GM12801 (cell line): ENCODE data around the gene SETD1B.

ENCODE experiments used
- TF ChIP-seq, protein P1 (sequence below): IDR thresholded peaks from one replicate; pipeline ENCODE4 v1.5.1; 2011; ENCODE audit warnings: control low read depth; ENCODE audit not compliant: insufficient read length; ENCODE audit errors: extremely low read depth

The SETD1B gene

GRCh38 chr12:121810234-121810817 is 6.5 kb downstream of the SETD1B start:
- TF ChIP-seq, protein P1, sequence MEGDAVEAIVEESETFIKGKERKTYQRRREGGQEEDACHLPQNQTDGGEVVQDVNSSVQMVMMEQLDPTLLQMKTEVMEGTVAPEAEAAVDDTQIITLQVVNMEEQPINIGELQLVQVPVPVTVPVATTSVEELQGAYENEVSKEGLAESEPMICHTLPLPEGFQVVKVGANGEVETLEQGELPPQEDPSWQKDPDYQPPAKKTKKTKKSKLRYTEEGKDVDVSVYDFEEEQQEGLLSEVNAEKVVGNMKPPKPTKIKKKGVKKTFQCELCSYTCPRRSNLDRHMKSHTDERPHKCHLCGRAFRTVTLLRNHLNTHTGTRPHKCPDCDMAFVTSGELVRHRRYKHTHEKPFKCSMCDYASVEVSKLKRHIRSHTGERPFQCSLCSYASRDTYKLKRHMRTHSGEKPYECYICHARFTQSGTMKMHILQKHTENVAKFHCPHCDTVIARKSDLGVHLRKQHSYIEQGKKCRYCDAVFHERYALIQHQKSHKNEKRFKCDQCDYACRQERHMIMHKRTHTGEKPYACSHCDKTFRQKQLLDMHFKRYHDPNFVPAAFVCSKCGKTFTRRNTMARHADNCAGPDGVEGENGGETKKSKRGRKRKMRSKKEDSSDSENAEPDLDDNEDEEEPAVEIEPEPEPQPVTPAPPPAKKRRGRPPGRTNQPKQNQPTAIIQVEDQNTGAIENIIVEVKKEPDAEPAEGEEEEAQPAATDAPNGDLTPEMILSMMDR, result no peak

GRCh38 chr12:121810833-121811433 is 7.1 kb downstream of the SETD1B start:
- TF ChIP-seq, protein P1, result no peak

DNA sequence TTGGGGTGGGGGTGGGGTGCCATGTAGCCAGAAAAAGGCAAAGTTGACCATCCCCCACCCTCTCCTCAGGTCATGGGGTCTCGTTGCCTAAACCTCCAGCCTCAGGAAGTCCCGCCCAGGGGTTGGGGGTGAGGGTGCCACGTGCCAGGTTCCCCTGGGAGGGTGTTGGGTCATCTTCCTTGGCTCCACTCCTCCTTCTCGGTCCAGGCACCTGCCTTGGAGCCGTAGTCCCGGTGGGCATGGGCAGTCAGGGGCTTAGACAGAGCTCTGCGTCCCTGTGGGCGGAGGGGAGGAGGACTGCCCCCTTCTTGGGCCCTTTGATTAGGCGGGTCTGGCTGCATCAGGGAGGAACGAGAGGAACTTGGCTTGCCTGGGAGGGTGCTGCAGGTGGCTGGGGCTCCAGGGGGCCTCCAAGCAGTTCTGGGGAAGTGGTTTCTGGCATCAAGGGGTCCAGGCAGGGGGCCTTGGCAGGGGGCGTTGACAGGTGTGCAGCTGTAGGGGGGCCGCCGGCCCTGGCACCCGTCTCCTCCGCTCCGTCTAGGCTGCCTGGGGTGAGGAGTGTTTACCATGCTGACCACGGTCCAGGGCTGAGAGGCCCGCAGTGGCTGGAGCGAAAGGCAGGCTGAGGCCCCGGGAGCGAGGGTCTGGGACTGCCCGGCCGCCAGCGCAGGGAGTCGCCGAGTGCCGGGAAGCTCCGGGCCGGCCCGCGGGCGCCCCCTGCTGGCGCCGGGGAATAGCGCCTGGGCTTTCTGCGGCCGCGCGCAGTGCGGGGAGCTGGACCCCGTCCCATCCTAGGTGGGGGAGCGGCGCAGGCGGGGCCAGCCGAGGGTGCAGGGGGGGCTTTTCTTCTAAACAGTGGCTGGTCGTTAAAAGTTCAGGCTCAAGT is 7.9 kb downstream of the SETD1B start:
- TF ChIP-seq, protein P1, result no peak

DNA sequence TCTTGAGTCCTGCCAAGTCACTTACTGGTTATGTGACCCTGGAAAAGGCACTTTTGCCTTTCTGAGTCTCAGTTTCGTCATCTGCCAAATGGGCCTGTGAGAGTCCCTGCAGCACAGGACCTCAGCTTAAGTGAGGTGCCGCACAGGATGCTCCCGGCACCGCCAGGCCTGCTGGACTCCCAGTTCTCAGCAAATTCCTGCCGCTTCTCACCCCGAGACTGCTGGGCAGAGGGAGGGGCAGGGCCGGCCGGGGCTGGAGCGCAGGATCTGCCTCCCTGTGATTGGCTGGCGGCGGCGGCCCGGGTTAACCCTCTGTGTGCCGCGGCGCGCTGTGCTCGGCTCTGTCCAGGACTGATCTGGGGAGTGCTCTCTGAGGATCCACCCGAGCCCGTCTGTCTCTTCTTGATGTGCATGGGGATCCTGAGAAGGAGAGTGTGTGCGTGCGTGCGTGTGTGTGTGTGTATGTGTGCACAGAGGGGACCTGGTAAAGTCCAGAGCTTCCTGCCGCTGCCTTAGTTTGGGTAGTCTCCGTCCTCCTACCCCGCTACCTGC is 8.6 kb downstream of the SETD1B start:
- TF ChIP-seq, protein P1, result no peak

GRCh38 chr12:121812921-121813896 is 9.4 kb downstream of the SETD1B start:
- TF ChIP-seq, protein P1, result no peak

DNA sequence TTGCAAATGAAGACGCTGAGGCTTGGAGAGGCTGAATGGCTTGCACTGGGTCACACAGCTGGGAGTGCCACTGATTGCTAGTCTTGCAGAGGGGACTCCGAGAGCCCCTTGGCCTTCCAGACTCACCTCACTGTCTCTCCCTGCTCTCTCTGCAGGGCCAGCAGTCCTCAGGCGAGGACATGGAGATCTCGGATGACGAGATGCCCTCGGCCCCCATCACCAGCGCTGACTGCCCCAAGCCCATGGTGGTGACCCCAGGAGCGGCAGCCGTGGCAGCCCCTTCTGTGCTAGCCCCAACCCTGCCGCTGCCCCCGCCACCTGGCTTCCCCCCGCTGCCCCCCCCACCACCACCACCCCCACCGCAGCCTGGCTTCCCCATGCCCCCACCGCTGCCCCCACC is 10.1 kb downstream of the SETD1B start:
- TF ChIP-seq, protein P1, result no peak
